GM12872 (cell line): ENCODE measurements around the gene SERPINA9.

Experiments used
- CTCF ChIP-seq: IDR thresholded peaks from 3 replicates; pipeline ENCODE4 v1.5.1; 2011; ENCODE audit warnings: low read depth, mild to moderate bottlenecking, low read length, moderate library complexity; ENCODE audit not compliant: insufficient read depth

SERPINA9 gene

GRCh38 chr14:94485944-94486841 is 10.2 kb upstream of the SERPINA9 start:
- TF ChIP-seq CTCF, result peak; percentile 99

GRCh38 chr14:94484481-94484880 is 8.5 kb upstream of the SERPINA9 start:
- TF ChIP-seq CTCF, result no peak

GRCh38 chr14:94483729-94484275 is 7.8 kb upstream of the SERPINA9 start:
- no peak for TF ChIP-seq CTCF

- TF ChIP-seq CTCF, result no peak
Observed at GRCh38 chr14:94483071-94483451, 7.1 kb upstream of the SERPINA9 start.

GRCh38 chr14:94481468-94482131 is 5.6 kb upstream of the SERPINA9 start:
- no peak for TF ChIP-seq CTCF

- TF ChIP-seq CTCF, result no peak
Observed at GRCh38 chr14:94480809-94481208, 4.8 kb upstream of the SERPINA9 start.

GRCh38 chr14:94478420-94478819 is 2.4 kb upstream of the SERPINA9 start:
- TF ChIP-seq CTCF, result no peak
